ENCODE data around the gene EDN3.

EDN3 gene

DNA sequence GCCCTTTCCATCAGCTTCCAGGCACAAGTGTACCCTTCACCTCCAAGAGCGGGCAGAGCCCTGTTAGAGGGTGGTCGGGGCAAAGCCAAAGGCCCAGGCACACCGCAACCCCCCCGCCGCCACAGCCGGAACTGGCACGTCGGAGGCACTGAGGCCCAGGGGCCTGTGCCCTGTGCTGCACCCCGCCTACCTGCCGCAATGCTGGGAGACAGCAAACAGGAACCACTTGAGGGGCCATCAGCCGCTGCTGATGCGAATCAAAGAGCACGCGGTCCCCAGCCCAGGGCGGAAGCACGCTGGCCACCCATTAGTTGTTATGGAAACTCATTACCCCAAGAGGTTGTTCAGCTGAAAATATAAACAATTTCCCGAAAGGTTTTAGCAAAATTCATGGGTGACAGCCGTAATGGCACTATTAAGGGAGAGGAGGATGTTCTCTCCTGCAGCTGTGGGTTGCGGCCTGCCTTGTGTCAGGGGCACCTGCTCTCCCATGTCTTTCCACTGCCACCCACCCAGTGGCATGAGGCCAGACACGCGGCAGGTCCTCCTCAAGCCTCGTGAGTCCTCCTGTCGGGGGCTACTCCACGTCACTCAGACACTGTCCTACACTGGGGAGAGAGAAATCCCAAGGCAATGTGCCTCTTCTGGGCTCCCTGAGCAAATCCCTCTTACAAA lies 65.3 kb downstream of the EDN3 start:
- no peak for DNase-seq (ENCODE audit: low read depth)

DNA sequence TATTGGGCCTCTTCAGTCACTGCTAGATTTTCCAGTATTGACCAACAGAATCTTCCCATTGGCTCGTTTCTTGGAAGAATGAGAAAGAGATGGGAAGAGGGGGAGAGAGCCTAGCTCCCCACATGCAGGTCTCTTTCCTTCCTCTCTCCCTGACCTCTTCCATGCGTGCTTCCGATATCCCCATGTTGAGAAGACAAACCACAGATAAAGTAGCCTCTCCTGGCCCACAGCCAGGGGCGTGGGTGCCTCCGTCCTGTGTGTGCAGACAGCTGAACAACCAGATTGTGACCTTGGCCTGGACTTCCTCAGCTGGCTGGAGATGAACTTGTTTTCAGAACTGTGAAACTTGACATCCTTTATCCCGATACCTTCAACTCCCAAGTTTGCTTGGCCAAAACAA lies 71.0 kb downstream of the EDN3 start:
- DNase-seq (ENCODE audit: low read depth), result no peak

DNA sequence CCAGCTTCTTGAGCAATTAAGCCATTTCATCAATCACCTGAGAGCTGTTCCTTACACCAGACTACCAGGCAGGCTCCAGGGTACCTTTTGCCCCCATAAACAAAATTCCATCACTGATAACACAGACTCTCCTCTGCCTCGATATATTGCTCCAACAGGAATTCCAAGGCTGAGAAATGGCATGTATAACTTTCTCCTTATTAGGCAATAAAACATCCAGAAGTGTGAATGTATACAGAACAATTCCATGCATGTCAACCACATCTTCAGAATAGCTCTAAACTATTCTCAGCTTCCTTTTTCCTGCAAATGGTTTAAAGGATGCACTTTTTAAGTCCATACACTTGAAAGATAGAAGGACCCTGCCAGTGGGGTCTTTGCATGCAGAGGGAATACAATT lies 73.8 kb downstream of the EDN3 start:
- DNase-seq (ENCODE audit: low read depth), result no peak

DNA sequence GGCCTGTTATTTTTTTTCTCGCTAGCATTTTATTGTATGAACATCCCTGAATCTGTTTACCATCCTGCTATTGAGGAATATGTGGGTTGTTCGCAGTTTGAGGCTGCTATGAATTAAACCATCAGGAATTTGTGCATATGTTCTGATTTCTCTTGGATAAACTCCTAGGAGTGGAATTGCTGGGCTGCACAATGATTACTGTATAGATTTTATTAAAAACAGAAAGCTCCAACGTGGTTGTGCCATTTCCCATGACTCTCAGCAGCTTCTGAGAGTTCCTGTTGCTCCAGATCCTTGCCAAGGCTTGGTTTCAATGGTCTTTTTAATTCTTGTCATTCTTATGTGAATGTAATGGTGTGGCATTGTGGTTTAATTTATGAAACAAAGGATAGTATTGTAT lies 75.1 kb downstream of the EDN3 start:
- DNase-seq (ENCODE audit: low read depth), result no peak

All from T follicular helper cell (primary cell).